SK-N-SH treated with all-trans-retinoic acid at 6 μM for 48 hours (cell line): Measurements from ENCODE around the gene BCAR3.

Experiments
- ATAC-seq: fragments of 200-7000 bp; cut with Tn5 transposase; 3 replicates; pipeline ENCODE4 v1.9.1; 2020; ENCODE audit warnings: mild to moderate bottlenecking, moderate library complexity
- CSDC2 ChIP-seq: fragments of 250-450 bp; sonication (Bioruptor Pico); IDR thresholded peaks from 2 replicates; pipeline ENCODE4 v1.5.0; 2020; ENCODE audit warnings: mild to moderate bottlenecking, moderate library complexity
- ESRRG ChIP-seq: fragments of 250-450 bp; sonication (Bioruptor Pico); IDR thresholded peaks from 2 replicates; pipeline ENCODE4 v1.6.1; 2021; ENCODE audit warnings: mild to moderate bottlenecking
- GLIS3 ChIP-seq: fragments of 250-450 bp; sonication (Bioruptor Pico); IDR thresholded peaks from 2 replicates; pipeline ENCODE4 v1.5.0; 2020; ENCODE audit warnings: mild to moderate bottlenecking, moderate library complexity
- ISL1 ChIP-seq: fragments of 250-450 bp; sonication (Bioruptor Pico); IDR thresholded peaks from 2 replicates; pipeline ENCODE4 v2.1.2; 2022; ENCODE audit warnings: mild to moderate bottlenecking, moderate library complexity
- OSR1 ChIP-seq: fragments of 250-450 bp; sonication (Bioruptor Pico); IDR thresholded peaks from 2 replicates; pipeline ENCODE4 v1.8.0; 2022; ENCODE audit warnings: moderate library complexity, mild to moderate bottlenecking, inconsistent platforms
- RARB ChIP-seq: fragments of 250-450 bp; sonication (Bioruptor Pico); IDR thresholded peaks from 2 replicates; pipeline ENCODE4 v1.8.0; 2021; ENCODE audit warnings: mild to moderate bottlenecking, moderate library complexity
- SNAI2 ChIP-seq: fragments of 250-450 bp; sonication (Bioruptor Pico); IDR thresholded peaks from 2 replicates; pipeline ENCODE4 v1.5.0; 2020; ENCODE audit warnings: mild to moderate bottlenecking, moderate library complexity
- TCF4 ChIP-seq: fragments of 250-450 bp; sonication (Bioruptor Pico); IDR thresholded peaks from 2 replicates; pipeline ENCODE4 v1.8.0; 2021; ENCODE audit warnings: mild to moderate bottlenecking, moderate library complexity, borderline replicate concordance
- ZC3H10 ChIP-seq: fragments of 250-450 bp; sonication (Bioruptor Pico); IDR thresholded peaks from 2 replicates; pipeline ENCODE4 v1.5.1; 2021; ENCODE audit warnings: mild to moderate bottlenecking, moderate library complexity
- ZFP3 ChIP-seq: fragments of 250-450 bp; sonication (Bioruptor Pico); IDR thresholded peaks from 2 replicates; pipeline ENCODE4 v1.5.0; 2020; ENCODE audit warnings: mild to moderate bottlenecking, moderate library complexity
- ZFP30 ChIP-seq: fragments of 450-650 bp; formaldehyde crosslinking; IDR thresholded peaks from 2 replicates; pipeline ENCODE4 v1.5.0; 2022; ENCODE audit warnings: mild to moderate bottlenecking, moderate library complexity
- ZNF565 ChIP-seq: fragments of 450-650 bp; formaldehyde crosslinking; conservative IDR thresholded peaks from 2 replicates; pipeline ENCODE4 v1.5.0; 2020; ENCODE audit warnings: low read depth, mild to moderate bottlenecking, moderate library complexity
- ZNF70 ChIP-seq: fragments of 450-650 bp; formaldehyde crosslinking; IDR thresholded peaks from 2 replicates; pipeline ENCODE4 v1.5.0; 2020; ENCODE audit warnings: mild to moderate bottlenecking, moderate library complexity
- ZNF8 ChIP-seq: fragments of 450-650 bp; formaldehyde crosslinking; IDR thresholded peaks from 2 replicates; pipeline ENCODE4 v1.5.0; 2020; ENCODE audit warnings: mild to moderate bottlenecking, moderate library complexity
- TF ChIP-seq, protein P1 (sequence below): fragments of 250-450 bp; sonication (Bioruptor Pico); IDR thresholded peaks from 2 replicates; pipeline ENCODE4 v1.8.0; 2021; ENCODE audit warnings: low read depth, mild to moderate bottlenecking, moderate library complexity, borderline replicate concordance
- TF ChIP-seq, protein P2 (sequence below): fragments of 250-450 bp; sonication (Bioruptor Pico); IDR thresholded peaks from 2 replicates; pipeline ENCODE4 v1.5.1; 2020; ENCODE audit warnings: low read depth, mild to moderate bottlenecking, moderate library complexity
- TF ChIP-seq, protein P3 (sequence below): fragments of 250-450 bp; sonication (Bioruptor Pico); IDR thresholded peaks from 2 replicates; pipeline ENCODE4 v1.8.0; 2020; ENCODE audit warnings: mild to moderate bottlenecking, moderate library complexity, borderline replicate concordance
- TF ChIP-seq, protein P4 (sequence below): fragments of 250-450 bp; sonication (Bioruptor Pico); IDR thresholded peaks from 2 replicates; pipeline ENCODE4 v1.5.1; 2021; ENCODE audit warnings: mild to moderate bottlenecking, moderate library complexity
- TF ChIP-seq, protein P5 (sequence below): fragments of 250-450 bp; sonication (Bioruptor Pico); IDR thresholded peaks from 2 replicates; pipeline ENCODE4 v1.5.0; 2020; ENCODE audit warnings: mild to moderate bottlenecking, moderate library complexity

Gene BCAR3

DNA sequence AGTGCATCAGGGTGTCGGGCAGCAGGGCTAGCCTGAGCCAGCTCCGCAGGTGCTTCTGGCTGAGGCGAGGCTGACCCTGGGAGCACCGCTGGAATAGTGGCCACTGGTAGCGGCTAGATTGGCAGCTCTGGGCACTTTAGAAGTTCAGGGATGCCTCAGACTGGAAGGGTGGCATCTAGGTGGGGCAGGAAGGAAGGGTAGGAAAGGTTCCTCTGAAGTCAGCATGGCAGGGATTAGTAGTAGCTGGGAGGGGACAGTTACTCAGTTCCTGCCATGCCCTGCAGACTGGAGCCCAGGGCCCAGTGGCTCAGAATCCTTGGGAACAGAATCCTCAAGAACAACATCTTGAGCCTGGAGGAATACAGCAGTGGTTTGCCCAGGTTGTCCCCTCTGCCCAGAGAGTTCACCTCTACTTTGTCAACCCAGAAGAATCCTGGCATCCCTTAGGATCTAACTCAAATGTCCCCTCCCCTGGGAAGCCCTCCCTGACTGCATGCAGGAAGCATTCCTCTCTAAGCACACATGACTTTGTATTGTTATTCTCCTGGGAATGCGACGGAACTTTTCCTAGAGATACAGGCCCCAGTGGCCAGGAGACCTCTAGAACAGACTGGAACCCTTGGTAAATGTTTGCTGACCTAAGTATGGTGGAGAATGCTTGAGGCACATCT, 39.5 kb upstream of the BCAR3 start:
- TF ChIP-seq GLIS3 (CRISPR knock-in tag) (no peak), CSDC2 (CRISPR knock-in tag) (no peak), ZFP30 (no peak)
- TF ChIP-seq, protein P1, sequence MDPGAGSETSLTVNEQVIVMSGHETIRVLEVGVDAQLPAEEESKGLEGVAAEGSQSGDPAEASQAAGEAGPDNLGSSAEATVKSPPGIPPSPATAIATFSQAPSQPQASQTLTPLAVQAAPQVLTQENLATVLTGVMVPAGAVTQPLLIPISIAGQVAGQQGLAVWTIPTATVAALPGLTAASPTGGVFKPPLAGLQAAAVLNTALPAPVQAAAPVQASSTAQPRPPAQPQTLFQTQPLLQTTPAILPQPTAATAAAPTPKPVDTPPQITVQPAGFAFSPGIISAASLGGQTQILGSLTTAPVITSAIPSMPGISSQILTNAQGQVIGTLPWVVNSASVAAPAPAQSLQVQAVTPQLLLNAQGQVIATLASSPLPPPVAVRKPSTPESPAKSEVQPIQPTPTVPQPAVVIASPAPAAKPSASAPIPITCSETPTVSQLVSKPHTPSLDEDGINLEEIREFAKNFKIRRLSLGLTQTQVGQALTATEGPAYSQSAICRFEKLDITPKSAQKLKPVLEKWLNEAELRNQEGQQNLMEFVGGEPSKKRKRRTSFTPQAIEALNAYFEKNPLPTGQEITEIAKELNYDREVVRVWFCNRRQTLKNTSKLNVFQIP, result no peak
- TF ChIP-seq, protein P2, sequence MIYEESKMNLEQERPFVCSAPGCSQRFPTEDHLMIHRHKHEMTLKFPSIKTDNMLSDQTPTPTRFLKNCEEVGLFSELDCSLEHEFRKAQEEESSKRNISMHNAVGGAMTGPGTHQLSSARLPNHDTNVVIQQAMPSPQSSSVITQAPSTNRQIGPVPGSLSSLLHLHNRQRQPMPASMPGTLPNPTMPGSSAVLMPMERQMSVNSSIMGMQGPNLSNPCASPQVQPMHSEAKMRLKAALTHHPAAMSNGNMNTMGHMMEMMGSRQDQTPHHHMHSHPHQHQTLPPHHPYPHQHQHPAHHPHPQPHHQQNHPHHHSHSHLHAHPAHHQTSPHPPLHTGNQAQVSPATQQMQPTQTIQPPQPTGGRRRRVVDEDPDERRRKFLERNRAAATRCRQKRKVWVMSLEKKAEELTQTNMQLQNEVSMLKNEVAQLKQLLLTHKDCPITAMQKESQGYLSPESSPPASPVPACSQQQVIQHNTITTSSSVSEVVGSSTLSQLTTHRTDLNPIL (CRISPR knock-in tag), result no peak
- TF ChIP-seq, protein P3, sequence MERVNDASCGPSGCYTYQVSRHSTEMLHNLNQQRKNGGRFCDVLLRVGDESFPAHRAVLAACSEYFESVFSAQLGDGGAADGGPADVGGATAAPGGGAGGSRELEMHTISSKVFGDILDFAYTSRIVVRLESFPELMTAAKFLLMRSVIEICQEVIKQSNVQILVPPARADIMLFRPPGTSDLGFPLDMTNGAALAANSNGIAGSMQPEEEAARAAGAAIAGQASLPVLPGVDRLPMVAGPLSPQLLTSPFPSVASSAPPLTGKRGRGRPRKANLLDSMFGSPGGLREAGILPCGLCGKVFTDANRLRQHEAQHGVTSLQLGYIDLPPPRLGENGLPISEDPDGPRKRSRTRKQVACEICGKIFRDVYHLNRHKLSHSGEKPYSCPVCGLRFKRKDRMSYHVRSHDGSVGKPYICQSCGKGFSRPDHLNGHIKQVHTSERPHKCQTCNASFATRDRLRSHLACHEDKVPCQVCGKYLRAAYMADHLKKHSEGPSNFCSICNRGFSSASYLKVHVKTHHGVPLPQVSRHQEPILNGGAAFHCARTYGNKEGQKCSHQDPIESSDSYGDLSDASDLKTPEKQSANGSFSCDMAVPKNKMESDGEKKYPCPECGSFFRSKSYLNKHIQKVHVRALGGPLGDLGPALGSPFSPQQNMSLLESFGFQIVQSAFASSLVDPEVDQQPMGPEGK (CRISPR knock-in tag), result no peak
- ATAC-seq, result no peak

DNA sequence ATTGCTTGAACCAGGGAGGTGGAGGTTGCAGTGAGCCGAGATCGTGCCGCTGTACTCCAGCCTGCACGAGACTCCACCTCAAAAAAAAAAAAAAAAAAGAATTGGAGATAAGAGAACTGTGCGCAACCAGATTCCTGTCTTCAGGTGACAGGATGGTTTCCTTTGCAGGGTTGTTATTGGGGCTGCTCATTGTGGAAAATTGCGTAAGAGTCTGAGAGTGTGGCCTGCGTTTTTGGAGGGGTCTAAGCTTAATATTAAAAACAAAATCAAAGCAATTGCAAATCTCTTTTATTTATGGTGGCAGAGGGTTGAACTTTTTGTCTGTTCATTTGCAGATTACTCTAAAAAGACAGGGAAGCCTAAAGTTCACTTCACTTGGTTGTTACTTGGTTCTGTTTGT, 36.0 kb upstream of the BCAR3 start:
- no peak for ATAC-seq
- no peak for TF ChIP-seq ZNF70 (CRISPR knock-in tag)
- TF ChIP-seq ESRRG (CRISPR knock-in tag), result no peak
- TF ChIP-seq GLIS3 (CRISPR knock-in tag), result no peak
- no peak for TF ChIP-seq ZNF8 (CRISPR knock-in tag)
- TF ChIP-seq ZFP3 (CRISPR knock-in tag), result no peak
- no peak for TF ChIP-seq TCF4
- TF ChIP-seq ZFP30, result no peak
- no peak for TF ChIP-seq RARB (CRISPR knock-in tag)
- TF ChIP-seq, protein P2 (CRISPR knock-in tag), result no peak
- TF ChIP-seq CSDC2 (CRISPR knock-in tag), result no peak
- TF ChIP-seq, protein P4, sequence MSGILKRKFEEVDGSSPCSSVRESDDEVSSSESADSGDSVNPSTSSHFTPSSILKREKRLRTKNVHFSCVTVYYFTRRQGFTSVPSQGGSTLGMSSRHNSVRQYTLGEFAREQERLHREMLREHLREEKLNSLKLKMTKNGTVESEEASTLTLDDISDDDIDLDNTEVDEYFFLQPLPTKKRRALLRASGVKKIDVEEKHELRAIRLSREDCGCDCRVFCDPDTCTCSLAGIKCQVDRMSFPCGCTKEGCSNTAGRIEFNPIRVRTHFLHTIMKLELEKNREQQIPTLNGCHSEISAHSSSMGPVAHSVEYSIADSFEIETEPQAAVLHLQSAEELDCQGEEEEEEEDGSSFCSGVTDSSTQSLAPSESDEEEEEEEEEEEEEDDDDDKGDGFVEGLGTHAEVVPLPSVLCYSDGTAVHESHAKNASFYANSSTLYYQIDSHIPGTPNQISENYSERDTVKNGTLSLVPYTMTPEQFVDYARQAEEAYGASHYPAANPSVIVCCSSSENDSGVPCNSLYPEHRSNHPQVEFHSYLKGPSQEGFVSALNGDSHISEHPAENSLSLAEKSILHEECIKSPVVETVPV (CRISPR knock-in tag), result no peak
- TF ChIP-seq ZNF565 (CRISPR knock-in tag), result no peak
- TF ChIP-seq, protein P5, sequence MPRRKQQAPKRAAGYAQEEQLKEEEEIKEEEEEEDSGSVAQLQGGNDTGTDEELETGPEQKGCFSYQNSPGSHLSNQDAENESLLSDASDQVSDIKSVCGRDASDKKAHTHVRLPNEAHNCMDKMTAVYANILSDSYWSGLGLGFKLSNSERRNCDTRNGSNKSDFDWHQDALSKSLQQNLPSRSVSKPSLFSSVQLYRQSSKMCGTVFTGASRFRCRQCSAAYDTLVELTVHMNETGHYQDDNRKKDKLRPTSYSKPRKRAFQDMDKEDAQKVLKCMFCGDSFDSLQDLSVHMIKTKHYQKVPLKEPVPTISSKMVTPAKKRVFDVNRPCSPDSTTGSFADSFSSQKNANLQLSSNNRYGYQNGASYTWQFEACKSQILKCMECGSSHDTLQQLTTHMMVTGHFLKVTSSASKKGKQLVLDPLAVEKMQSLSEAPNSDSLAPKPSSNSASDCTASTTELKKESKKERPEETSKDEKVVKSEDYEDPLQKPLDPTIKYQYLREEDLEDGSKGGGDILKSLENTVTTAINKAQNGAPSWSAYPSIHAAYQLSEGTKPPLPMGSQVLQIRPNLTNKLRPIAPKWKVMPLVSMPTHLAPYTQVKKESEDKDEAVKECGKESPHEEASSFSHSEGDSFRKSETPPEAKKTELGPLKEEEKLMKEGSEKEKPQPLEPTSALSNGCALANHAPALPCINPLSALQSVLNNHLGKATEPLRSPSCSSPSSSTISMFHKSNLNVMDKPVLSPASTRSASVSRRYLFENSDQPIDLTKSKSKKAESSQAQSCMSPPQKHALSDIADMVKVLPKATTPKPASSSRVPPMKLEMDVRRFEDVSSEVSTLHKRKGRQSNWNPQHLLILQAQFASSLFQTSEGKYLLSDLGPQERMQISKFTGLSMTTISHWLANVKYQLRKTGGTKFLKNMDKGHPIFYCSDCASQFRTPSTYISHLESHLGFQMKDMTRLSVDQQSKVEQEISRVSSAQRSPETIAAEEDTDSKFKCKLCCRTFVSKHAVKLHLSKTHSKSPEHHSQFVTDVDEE (CRISPR knock-in tag), result no peak
- TF ChIP-seq ISL1 (CRISPR knock-in tag), result no peak
- TF ChIP-seq SNAI2 (CRISPR knock-in tag), result no peak
- TF ChIP-seq, protein P3 (CRISPR knock-in tag), result no peak
- TF ChIP-seq, protein P1, result no peak
- TF ChIP-seq OSR1 (CRISPR knock-in tag), result no peak
- no peak for TF ChIP-seq ZC3H10 (CRISPR knock-in tag)
